ENCODE measurements around the gene AMER3. TPM values are rescaled to one million over a fixed set of nuclear protein-coding genes. Genes with fewer than 3 reads are reported as not detected.

Gene AMER3
- total RNA-seq, 2 donors from 2014 or later, result 0.18 to 10.1 TPM

DNA sequence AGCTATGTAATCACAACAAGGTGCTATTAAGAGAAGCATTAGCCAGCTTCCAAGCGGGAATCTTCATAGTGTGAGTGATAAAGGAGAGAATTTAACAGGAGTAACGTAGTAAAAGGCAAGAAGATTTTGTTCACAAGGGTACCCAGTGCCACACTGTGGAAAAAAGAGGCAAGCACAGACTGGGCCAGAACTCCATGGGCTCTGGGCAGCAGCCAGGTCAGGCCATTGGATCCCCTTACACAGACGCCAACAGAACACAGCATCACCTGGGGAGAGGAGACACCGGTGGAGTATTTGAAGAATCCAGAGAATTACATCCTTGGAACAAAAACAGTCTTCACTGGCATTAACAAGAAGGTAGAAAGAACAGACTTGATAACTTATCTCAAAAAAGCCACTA lies 21.2 kb downstream of the AMER3 start:
- no peaks in the 10 kb centered on the region for H3K9me3 ChIP-seq
- H3K4me1 ChIP-seq (replicated peaks), result no peaks in the 10 kb centered on the region
- TF ChIP-seq POLR2A (IDR thresholded peaks at IDR 0.05) (no peak), POLR2AphosphoS5 (IDR thresholded peaks at IDR 0.05) (no peak)
- TF ChIP-seq, protein P1, sequence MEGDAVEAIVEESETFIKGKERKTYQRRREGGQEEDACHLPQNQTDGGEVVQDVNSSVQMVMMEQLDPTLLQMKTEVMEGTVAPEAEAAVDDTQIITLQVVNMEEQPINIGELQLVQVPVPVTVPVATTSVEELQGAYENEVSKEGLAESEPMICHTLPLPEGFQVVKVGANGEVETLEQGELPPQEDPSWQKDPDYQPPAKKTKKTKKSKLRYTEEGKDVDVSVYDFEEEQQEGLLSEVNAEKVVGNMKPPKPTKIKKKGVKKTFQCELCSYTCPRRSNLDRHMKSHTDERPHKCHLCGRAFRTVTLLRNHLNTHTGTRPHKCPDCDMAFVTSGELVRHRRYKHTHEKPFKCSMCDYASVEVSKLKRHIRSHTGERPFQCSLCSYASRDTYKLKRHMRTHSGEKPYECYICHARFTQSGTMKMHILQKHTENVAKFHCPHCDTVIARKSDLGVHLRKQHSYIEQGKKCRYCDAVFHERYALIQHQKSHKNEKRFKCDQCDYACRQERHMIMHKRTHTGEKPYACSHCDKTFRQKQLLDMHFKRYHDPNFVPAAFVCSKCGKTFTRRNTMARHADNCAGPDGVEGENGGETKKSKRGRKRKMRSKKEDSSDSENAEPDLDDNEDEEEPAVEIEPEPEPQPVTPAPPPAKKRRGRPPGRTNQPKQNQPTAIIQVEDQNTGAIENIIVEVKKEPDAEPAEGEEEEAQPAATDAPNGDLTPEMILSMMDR (IDR thresholded peaks at IDR 0.05), result no peak
- H3K27ac ChIP-seq, result no peak overlapping the region
- 28% methylated on average over 4 of the region's 4 CpGs for WGBS
- no peaks in the 10 kb centered on the region for H3K27me3 ChIP-seq (replicated peaks; ENCODE audit: insufficient read depth)
- no peak for DNase-seq (ENCODE audit: low spot score)
- H3K36me3 ChIP-seq, result no peaks in the 10 kb centered on the region
- H3K4me3 ChIP-seq, result no peak overlapping the region
- intact Hi-C loops (cut with DNase I), result no loop called here

DNA sequence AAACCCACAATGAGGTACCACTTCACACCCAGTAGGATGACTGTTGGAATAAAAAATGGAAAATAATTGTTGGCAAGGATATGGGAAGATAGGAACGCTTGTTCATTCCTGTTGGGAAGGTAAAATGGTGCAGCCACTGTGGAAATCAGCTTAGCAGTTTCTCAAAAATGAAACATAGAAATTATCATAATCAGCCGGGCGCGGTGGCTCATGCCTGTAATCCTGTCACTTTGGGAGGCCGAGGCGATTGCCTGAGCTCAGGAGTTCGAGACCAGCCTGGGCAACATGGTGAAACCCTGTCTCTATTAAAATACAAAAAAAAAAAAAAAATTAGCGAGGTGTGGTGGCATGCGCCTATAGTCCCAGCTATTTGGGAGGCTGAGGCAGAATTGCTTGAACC lies 23.4 kb downstream of the AMER3 start:
- Histone ChIP-seq H3K27ac (no peak overlapping the region), H3K36me3 (no peaks in the 10 kb centered on the region), H3K27me3 (replicated peaks; ENCODE audit: insufficient read depth) (no peaks in the 10 kb centered on the region), H3K9me3 (no peaks in the 10 kb centered on the region), H3K4me1 (replicated peaks) (no peaks in the 10 kb centered on the region), H3K4me3 (no peak overlapping the region)
- TF ChIP-seq POLR2AphosphoS5 (IDR thresholded peaks at IDR 0.05) (no peak), POLR2A (IDR thresholded peaks at IDR 0.05) (no peak)
- WGBS, result 92% methylated on average over 9 of the region's 9 CpGs
- no peak for DNase-seq (ENCODE audit: low spot score)
- intact Hi-C loops (cut with DNase I), result no loop called here

DNA sequence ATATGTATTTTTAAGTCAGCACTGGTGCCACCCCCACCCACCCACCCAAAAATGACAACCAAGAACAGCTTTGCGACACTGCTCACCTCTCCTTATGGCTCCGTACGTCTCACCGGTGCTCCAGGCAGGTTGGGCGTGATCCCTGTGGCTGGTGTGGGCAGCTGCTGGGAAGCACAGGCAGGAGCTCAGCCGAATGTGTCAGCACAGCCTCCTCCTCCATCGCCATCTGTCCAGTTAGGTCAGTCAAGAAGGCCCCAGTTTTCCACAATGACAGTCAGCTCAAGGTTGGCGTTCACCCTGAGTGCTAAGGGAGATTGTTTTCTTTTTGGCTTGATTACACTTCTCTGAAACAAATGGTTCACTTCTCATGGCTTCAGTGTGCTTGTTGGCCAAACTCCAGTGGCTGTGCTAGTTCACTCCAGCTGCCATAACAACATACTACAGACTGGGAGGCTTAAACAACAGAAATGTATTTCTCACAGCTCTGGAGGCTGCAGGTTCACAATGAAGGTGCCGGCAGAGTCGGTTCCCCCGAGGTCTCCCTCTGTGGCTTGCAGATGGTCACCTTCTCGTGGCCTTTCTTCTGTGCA lies 30.2 kb downstream of the AMER3 start:
- Histone ChIP-seq H3K27me3 (replicated peaks; ENCODE audit: insufficient read depth) (no peaks in the 10 kb centered on the region), H3K4me3 (no peak overlapping the region), H3K4me1 (replicated peaks) (no peaks in the 10 kb centered on the region), H3K9me3 (no peaks in the 10 kb centered on the region), H3K27ac (no peak overlapping the region), H3K36me3 (no peaks in the 10 kb centered on the region)
- no peak for TF ChIP-seq POLR2A (IDR thresholded peaks at IDR 0.05)
- TF ChIP-seq, protein P1 (IDR thresholded peaks at IDR 0.05), result no peak
- no peak for TF ChIP-seq POLR2AphosphoS5 (IDR thresholded peaks at IDR 0.05)
- DNase-seq (ENCODE audit: low spot score), result no peak
- intact Hi-C loops (cut with DNase I), result no loop called here
- WGBS, result 85% methylated on average over 11 of the region's 12 CpGs

DNA sequence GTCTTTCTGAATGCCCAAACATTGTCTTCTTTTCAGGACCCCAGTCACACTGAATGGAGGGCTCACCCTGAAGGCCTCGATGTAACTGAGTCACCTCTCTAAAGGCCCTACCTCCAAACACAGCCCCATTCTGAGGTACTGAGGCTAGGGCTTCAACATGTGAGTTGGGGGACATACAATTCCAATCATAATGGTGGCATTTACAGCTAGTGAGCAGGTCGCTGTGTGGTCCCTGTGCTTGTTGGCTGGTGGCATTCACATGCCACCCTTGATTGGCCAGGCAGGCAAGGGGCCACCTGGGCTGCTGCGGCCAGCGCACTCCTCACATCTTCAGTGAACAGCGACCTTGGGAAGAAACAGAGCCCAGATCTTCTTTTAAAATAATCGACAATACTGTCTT lies 30.7 kb downstream of the AMER3 start:
- Histone ChIP-seq H3K27ac (no peak overlapping the region), H3K4me3 (no peak overlapping the region), H3K27me3 (replicated peaks; ENCODE audit: insufficient read depth) (no peaks in the 10 kb centered on the region), H3K4me1 (replicated peaks) (no peaks in the 10 kb centered on the region), H3K9me3 (no peaks in the 10 kb centered on the region), H3K36me3 (no peaks in the 10 kb centered on the region)
- intact Hi-C loops (cut with DNase I), result no loop called here
- 94% methylated on average over 6 of the region's 6 CpGs for WGBS
- no peak for TF ChIP-seq POLR2A (IDR thresholded peaks at IDR 0.05)
- no peak for DNase-seq (ENCODE audit: low spot score)

DNA sequence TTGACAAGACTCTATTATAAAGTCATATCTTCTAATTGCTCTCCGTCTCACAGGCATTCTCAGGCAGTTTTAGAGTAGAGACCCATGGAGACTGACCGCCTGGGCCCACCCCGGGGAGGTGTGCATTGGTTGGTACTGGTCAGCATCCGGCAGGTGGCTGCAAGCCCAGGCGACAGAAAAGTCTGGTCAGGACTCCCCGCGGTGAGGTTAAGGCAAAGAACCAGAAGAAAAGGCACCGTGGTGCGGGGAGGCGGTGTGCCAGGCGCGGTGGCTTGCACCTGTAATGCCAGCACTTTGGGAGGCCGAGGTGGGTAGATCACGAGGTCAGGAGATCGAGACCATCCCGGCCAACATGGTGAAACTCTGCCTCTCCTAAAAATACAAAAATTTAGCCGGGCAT lies 32.5 kb downstream of the AMER3 start:
- Histone ChIP-seq H3K4me3 (no peak overlapping the region), H3K9me3 (no peaks in the 10 kb centered on the region), H3K27me3 (replicated peaks; ENCODE audit: insufficient read depth) (no peaks in the 10 kb centered on the region), H3K4me1 (replicated peaks) (no peaks in the 10 kb centered on the region), H3K36me3 (no peaks in the 10 kb centered on the region), H3K27ac (no peak overlapping the region)
- intact Hi-C loops (cut with DNase I), result no loop called here
- TF ChIP-seq POLR2A (IDR thresholded peaks at IDR 0.05) (no peak), POLR2AphosphoS5 (IDR thresholded peaks at IDR 0.05) (no peak)
- TF ChIP-seq, protein P1 (IDR thresholded peaks at IDR 0.05), result no peak
- no peak for DNase-seq (ENCODE audit: low spot score)
- WGBS, result 83% methylated on average over 17 of the region's 17 CpGs

DNA sequence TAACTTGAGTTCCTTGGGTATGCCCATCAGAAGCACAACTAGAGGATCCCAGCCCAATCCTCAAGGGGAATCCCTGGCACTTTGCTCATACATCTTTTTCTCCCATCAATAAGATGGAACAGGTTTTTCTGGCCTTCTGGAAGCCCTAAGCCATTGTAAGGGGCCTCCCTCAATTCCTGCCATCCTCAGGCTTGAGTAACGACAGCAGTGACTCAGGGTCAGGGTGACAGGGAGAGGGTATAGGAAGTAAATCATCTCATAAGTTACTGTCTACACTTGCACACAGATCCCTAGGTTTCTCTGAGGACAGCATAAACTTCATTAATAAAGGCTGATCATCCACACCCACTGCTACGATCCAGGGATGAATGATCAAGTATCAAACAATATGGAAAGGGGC lies 35.0 kb downstream of the AMER3 start:
- intact Hi-C loops (cut with DNase I), result loop anchor here (10.0 kb wide), 1 partner anchor 304 kb away; the partner anchor contains the start of gene FAM168B
- Histone ChIP-seq H3K36me3 (no peaks in the 10 kb centered on the region), H3K9me3 (no peaks in the 10 kb centered on the region), H3K4me3 (no peak overlapping the region), H3K4me1 (replicated peaks) (no peaks in the 10 kb centered on the region), H3K27ac (no peak overlapping the region), H3K27me3 (replicated peaks; ENCODE audit: insufficient read depth) (no peaks in the 10 kb centered on the region)
- no peak for DNase-seq (ENCODE audit: low spot score)
- TF ChIP-seq, protein P1 (IDR thresholded peaks at IDR 0.05), result no peak
- no peak for TF ChIP-seq POLR2A (IDR thresholded peaks at IDR 0.05)
- no peak for TF ChIP-seq POLR2AphosphoS5 (IDR thresholded peaks at IDR 0.05)
- 68% methylated on average over 2 of the region's 2 CpGs for WGBS
